Measurements from ENCODE around the gene C3orf49.

Gene C3orf49

GRCh38 chr3:63853106-63853505 lies 34.0 kb downstream of the C3orf49 start:
- no peak for DNase-seq

DNA sequence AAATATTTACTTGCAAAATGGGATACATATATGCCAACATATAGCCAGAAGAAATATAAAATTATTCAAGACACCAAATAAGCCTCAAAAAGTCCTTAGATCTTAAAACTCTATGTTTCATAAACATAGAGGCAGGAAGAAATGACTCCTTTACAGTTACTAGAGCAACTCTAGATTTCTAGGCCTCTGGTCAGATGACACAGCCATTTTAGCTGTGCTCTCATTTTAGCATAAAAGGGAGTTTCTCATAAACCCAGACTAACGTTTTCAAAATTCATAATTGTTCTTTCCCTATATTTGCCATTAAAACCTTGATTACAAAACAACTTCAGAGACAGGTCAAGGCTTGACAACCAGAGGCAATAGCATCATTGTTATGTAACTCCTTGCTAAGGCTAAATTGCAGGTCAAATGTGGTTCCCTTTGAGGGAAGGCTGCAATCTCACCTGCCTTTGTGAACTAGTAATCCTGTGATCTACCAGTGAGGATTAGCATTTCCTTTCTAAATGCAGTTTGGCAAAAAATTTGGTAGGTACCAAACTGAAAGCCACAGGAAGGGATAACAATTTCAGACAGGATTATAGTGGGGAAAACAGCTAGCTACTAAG lies 36.3 kb downstream of the C3orf49 start:
- no peak for DNase-seq

DNA sequence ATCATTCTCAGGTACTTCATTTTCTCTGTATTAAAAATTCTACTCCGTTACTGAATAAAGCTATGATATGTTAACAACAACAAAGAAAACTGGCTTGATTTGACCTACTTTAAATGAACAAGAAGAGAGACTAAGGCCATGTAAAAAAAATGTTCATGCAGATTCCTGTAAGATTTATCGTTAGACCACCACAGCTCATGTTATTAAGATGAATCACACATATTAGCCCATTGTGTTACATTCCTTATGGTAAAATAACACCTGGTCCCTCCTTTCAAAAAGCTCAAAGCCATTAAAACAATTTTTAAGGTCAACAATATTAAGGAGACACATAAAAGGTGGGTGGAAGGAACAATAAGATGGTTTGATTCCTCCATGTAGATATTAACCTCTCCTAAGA lies 38.2 kb downstream of the C3orf49 start:
- no peak for DNase-seq

DNA sequence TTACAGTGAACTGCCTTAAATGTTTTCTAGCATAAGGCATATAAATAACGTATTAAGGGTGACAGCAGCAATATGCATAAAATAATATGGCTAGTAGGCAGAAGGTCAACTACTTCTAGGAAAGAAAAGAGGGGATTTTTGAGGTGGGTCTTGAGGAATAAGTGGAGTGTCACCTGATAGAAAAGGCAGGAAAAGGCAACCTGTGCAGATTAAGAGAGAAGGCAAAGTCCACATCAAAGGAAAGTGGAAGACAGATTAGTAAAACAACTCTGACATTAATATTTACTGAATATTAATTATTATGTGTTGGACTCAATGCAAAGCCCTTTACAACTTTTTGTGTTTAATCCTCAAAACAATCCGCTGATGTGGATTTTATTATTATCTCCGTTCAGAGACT lies 41.7 kb downstream of the C3orf49 start:
- no peak for DNase-seq

DNA sequence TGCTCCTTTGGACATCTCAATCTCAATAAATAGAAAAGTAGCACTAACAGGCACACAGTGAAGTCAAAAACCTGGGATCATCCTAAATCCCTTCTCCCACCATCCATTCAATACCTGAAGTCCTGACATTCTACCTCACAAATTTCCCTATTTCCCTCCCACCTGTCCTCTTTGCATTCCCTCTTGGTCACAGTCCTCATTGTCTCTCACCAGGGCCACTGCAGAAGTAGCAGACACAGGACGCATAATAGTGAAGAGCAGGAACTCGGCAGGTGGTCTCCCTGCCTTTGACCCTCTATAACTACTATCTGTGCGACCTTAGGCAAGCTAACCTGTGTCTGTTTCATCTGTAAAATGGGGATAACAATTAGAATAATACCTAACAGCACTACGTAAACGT lies 42.2 kb downstream of the C3orf49 start:
- DNase-seq, result no peak

DNA sequence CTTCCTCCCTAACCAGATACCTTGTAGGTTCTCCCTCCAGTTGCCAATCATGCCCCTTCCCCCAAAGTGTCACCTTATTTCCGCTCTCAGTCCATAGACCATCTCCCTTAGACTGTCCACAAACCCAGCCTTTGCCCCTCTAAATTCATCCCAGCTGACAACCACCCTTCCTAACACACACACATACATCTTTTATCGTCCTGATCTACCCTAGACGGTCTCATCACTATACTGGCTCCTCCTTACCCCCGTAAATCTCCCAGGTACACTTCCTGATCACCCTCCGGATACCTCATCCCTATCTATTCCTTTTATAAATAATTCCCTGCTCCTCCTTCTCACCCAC lies 43.7 kb downstream of the C3orf49 start:
- no peak for DNase-seq

- DNase-seq, result peak; percentile 80
Measured at GRCh38 chr3:63863150-63864007, 44.3 kb downstream of the C3orf49 start, which contains the start of the genes ATXN7 and THOC7. TSS of gene ATXN7 (plus strand) at chr3:63863867. CDS start at chr3:63912599, 48,732 bp downstream. TSS of gene THOC7 (minus strand) at chr3:63863805. CDS start at chr3:63863790, 15 bp downstream.

- peak; percentile 44 for DNase-seq
Measured at GRCh38 chr3:63864008-63864964, 45.2 kb downstream of the C3orf49 start.

GRCh38 chr3:63864965-63865327 lies 45.8 kb downstream of the C3orf49 start:
- no peak for DNase-seq

GRCh38 chr3:63867225-63867624 lies 48.1 kb downstream of the C3orf49 start:
- DNase-seq, result no peak

DNA sequence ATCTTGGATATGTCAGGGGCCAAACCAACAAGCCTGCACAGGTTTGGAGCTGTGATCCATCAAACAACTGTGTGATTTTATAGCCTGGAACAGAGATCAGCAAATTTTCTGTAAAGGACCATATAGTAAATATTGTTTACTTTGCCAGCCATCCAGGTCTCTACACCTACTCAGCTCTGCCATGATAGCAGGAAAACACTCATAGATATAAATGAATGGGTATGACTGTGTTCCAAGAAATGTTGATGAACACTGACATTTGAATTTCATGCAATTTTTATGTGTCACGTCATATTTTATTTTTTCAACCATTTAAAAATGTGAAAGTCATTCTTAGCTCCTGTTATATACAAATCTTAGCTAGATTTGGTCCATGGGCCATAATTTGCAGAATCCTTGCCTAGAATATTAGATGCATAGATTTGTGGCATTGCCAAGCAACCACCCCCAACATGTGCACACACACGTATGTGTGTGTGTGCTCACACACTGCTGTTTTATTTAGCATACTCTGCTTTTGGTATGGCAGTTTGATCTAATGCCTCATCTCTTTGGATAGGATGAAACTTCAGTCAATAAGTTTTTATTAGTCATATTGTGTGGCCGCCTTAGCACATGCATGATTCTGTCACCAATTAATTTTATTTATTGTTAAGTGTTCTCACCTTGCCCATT lies 51.0 kb downstream of the C3orf49 start:
- DNase-seq, result no peak

DNA sequence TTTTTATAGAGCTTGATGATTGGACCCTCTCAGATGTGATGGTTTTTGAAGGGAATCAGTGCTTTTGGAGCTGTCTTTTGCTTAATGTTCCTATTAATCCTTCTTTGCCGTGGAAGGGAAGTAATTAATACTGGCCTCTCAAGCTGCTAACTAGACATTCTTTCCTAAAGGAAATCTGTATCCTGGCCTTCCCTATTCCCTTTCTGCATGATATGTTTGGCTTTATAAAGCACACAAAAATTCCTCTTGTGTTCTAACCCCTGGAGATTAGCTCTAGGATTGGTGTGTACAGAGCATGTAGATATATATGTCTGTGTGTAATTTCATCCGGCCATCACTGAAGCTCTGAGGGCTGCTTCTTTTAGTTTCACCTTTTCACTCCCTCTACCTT lies 51.5 kb downstream of the C3orf49 start:
- DNase-seq, result no peak

- no peak for DNase-seq
Measured at GRCh38 chr3:63872135-63872924, 53.2 kb downstream of the C3orf49 start.

DNA sequence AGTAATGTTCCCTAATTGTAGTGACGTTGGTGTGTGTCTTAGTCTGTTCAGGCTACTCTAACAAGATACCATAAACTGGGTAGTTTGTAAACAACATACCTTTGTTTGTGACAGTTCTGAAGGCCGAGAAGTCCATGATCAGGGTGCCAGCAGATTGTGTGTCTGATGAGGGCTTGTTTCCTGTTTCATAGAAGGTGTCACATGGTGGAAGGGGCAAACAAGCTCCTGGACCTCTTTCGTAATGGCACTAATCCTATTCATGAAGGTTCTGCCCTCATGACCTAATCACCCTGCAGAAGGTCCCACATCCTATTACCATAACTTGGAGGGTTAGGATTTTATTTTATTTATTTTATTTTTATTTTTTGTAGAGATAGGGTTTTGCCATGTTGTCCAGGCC lies 55.7 kb downstream of the C3orf49 start:
- DNase-seq, result no peak

DNA sequence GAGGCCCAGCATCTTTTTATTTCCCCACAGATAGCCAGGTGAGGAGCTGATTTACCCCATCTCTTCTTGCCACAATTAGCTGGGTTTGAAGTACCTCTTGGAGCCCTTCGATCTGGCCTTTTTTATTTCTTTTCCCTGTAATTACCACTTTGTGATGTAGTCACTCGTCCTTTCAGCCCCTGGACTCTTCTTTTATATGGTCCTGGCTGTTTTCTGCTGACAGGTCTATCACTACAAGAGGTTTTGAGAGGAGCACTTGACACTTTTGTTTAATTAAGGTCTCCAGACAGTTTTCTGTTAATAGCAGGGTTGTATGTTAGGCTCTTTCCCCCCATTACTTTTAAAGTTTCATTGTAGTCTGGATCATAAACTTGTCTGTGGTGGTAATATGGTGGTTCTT lies 56.4 kb downstream of the C3orf49 start:
- DNase-seq, result no peak

GRCh38 chr3:63876260-63876659 lies 57.2 kb downstream of the C3orf49 start:
- no peak for DNase-seq

DNA sequence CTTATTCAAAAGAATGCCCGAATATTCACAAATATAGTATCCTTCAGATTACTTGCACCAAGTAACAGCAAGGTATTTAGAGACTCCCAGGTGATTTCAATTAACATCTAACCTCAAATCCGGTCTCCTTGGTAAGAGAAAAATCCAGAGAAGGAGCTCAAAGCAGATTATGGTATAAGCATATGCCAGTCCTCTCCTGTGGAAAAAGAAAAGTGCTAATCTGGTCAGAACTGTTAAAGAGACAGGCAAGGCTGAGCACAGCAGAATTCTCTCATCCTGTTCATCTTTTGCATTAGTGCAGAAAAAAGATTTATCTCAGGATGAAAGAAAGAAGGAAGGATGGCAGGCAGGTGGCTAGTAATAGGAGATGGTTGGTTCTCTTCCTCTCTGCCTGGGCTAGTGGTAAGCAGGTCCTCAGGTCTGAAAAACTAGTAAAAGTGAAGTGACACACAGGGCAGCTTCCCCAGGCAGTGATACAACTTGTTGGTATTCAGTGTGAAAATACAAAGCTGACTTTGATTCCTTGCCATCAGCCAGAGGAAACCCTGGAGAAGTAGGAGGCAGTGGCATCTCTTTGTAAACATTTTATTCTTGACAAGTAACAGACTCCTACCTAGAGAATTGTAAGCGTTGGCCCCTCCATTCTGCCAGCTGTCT lies 58.8 kb downstream of the C3orf49 start:
- no peak for DNase-seq

- DNase-seq, result no peak
Measured at GRCh38 chr3:63878394-63879060, 59.4 kb downstream of the C3orf49 start.

- DNase-seq, result no peak
Measured at GRCh38 chr3:63880653-63881052, 61.6 kb downstream of the C3orf49 start.

DNA sequence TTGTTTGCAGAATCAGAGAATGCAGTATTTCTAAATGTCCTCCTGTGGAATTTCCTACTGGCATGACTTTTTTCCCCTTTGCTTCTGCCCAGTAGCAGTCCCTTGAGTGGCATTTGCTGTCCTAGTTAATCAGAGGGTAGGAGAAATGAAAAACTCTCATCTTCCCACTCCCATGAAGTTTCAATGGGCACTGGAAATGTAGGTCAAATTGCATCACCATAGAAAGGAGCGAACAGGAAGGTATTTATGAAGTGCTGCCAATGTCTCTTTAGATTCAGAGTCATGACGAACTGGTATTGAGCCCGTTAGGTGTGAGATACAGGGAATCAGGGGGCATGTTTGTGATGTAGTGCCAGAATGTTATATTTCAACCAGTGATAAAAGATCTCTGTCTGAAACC lies 67.8 kb downstream of the C3orf49 start:
- no peak for DNase-seq

GRCh38 chr3:63891518-63891917 lies 72.4 kb downstream of the C3orf49 start:
- DNase-seq, result no peak
